Loucy (cell line): ENCODE data around the gene C11orf58.

Source experiments
- H2AFZ ChIP-seq: fragments of 200-600 bp; sonication (generic); 2 replicates; pipeline ENCODE4 v1.6.0; 2016; ENCODE audit warnings: antibody characterized with exemption, mild to moderate bottlenecking, low read length, moderate library complexity
- H3F3A ChIP-seq: fragments of 200-600 bp; 2 replicates; pipeline ENCODE4 v1.6.0; 2016; ENCODE audit warnings: antibody characterized with exemption, low read depth, mild to moderate bottlenecking
- H3K27me3 ChIP-seq: fragments of 200-600 bp; sonication (generic); 2 replicates; pipeline ENCODE4 v1.6.1; 2014; ENCODE audit warnings: low read length, mild to moderate bottlenecking; ENCODE audit not compliant: insufficient read depth, poor library complexity, severe bottlenecking
- H3K36me3 ChIP-seq: fragments of 200-600 bp; sonication (generic); 2 replicates; pipeline ENCODE4 v1.6.1; 2016; ENCODE audit warnings: low read length; ENCODE audit not compliant: insufficient read depth
- H3K4me1 ChIP-seq: fragments of 200-600 bp; sonication (generic); 2 replicates; pipeline ENCODE4 v1.5.1; 2014; ENCODE audit warnings: low read length, mild to moderate bottlenecking; ENCODE audit not compliant: insufficient read depth, poor library complexity, severe bottlenecking
- H3K4me2 ChIP-seq: fragments of 200-600 bp; sonication (generic); 2 replicates; pipeline ENCODE4 v1.6.0; 2014; ENCODE audit warnings: antibody characterized with exemption, low read length, low read depth, mild to moderate bottlenecking; ENCODE audit not compliant: poor library complexity, severe bottlenecking
- H3K4me3 ChIP-seq: fragments of 200-600 bp; sonication (generic); 2 replicates; pipeline ENCODE4 v1.5.1; 2014; ENCODE audit warnings: low read length, mild to moderate bottlenecking, mixed read lengths; ENCODE audit not compliant: poor library complexity, severe bottlenecking
- H3K79me2 ChIP-seq: fragments of 200-600 bp; sonication (generic); 2 replicates; pipeline ENCODE4 v1.6.1; 2014; ENCODE audit warnings: low read length; ENCODE audit not compliant: insufficient read depth
- H3K9ac ChIP-seq: fragments of 200-600 bp; sonication (generic); 2 replicates; pipeline ENCODE4 v1.6.0; 2014; ENCODE audit warnings: mild to moderate bottlenecking, low read depth, low read length, moderate library complexity; ENCODE audit not compliant: poor library complexity, severe bottlenecking
- H3K9me2 ChIP-seq: fragments of 200-600 bp; sonication (generic); replicated peaks from 2 replicates; pipeline ENCODE4 v1.6.1; 2016; ENCODE audit warnings: low read depth, low read length, mixed read lengths
- H3K9me3 ChIP-seq: fragments of 200-600 bp; sonication (generic); 2 replicates; pipeline ENCODE4 v1.6.1; 2014; ENCODE audit warnings: mild to moderate bottlenecking, antibody characterized with exemption, low read length, low read depth; ENCODE audit not compliant: insufficient read depth
- H4K20me1 ChIP-seq: fragments of 200-600 bp; sonication (generic); 2 replicates; pipeline ENCODE4 v1.6.0; 2014; ENCODE audit warnings: antibody characterized with exemption, low read length, mild to moderate bottlenecking; ENCODE audit not compliant: insufficient read depth, poor library complexity, severe bottlenecking
- EZH2phosphoT487 ChIP-seq: fragments of 200-600 bp; IDR thresholded peaks from 2 replicates; pipeline ENCODE4 v1.6.1; 2018; ENCODE audit warnings: antibody characterized with exemption, mild to moderate bottlenecking, moderate library complexity, borderline replicate concordance
- TF ChIP-seq, protein P1 (sequence below): fragments of 200-600 bp; sonication (generic); conservative IDR thresholded peaks from 2 replicates; pipeline ENCODE4 v1.5.1; 2014; ENCODE audit warnings: mild to moderate bottlenecking, antibody characterized with exemption, low read length

Gene C11orf58

GRCh38 chr11:16804104-16804947, 65.9 kb downstream of the C11orf58 start:
- Histone ChIP-seq H3K9me2 (no peaks in the 10 kb centered on the region), H3K9ac (no peak overlapping the region), H3K79me2 (no peaks in the 10 kb centered on the region), H3K27me3 (no peaks in the 10 kb centered on the region), H3K4me3 (no peak overlapping the region), H4K20me1 (no peaks in the 10 kb centered on the region), H3K4me2 (no peak overlapping the region), H3K4me1 (no peaks in the 10 kb centered on the region), H3K36me3 (no peaks in the 10 kb centered on the region), H2AFZ (no peak overlapping the region), H3K9me3 (no peaks in the 10 kb centered on the region), H3F3A (no peaks in the 10 kb centered on the region)
- TF ChIP-seq, protein P1, sequence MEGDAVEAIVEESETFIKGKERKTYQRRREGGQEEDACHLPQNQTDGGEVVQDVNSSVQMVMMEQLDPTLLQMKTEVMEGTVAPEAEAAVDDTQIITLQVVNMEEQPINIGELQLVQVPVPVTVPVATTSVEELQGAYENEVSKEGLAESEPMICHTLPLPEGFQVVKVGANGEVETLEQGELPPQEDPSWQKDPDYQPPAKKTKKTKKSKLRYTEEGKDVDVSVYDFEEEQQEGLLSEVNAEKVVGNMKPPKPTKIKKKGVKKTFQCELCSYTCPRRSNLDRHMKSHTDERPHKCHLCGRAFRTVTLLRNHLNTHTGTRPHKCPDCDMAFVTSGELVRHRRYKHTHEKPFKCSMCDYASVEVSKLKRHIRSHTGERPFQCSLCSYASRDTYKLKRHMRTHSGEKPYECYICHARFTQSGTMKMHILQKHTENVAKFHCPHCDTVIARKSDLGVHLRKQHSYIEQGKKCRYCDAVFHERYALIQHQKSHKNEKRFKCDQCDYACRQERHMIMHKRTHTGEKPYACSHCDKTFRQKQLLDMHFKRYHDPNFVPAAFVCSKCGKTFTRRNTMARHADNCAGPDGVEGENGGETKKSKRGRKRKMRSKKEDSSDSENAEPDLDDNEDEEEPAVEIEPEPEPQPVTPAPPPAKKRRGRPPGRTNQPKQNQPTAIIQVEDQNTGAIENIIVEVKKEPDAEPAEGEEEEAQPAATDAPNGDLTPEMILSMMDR: no peak
- TF ChIP-seq EZH2phosphoT487: no peak

DNA sequence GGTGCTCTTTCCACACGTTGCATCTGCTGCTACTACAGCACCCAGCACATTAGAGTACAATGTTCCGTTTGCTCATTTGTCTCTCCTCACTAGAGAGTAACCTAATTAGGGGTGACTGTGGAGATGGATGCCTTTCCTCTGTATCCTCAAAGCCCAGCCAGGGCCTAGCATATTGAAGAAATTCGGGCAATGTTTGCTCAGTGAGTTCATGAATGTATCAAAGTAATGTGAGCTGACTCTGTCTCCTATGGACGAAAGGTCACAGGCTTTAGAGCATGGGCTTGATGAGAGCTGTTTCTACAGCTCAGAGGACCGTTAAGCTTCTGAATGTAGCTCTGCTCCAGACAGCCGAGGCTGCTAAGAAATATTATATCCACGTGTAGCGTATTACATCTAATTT, 67.5 kb downstream of the C11orf58 start:
- TF ChIP-seq, protein P1: no peak
- no peak for TF ChIP-seq EZH2phosphoT487
- no peaks in the 10 kb centered on the region for H3K79me2 ChIP-seq
- H3F3A ChIP-seq: no peaks in the 10 kb centered on the region
- H3K4me1 ChIP-seq: no peaks in the 10 kb centered on the region
- no peaks in the 10 kb centered on the region for H3K27me3 ChIP-seq
- H3K9me2 ChIP-seq: no peaks in the 10 kb centered on the region
- no peak overlapping the region for H3K4me2 ChIP-seq
- H3K4me3 ChIP-seq: no peak overlapping the region
- H4K20me1 ChIP-seq: no peaks in the 10 kb centered on the region
- no peaks in the 10 kb centered on the region for H3K9me3 ChIP-seq
- no peaks in the 10 kb centered on the region for H3K36me3 ChIP-seq
- H3K9ac ChIP-seq: no peak overlapping the region
- H2AFZ ChIP-seq: no peak overlapping the region

- Histone ChIP-seq H3K9me2 (no peaks in the 10 kb centered on the region), H3K79me2 (no peaks in the 10 kb centered on the region), H3K4me3 (no peak overlapping the region), H2AFZ (no peak overlapping the region), H3K9ac (no peak overlapping the region), H3K4me1 (no peaks in the 10 kb centered on the region), H3F3A (no peaks in the 10 kb centered on the region), H4K20me1 (no peaks in the 10 kb centered on the region), H3K27me3 (no peaks in the 10 kb centered on the region), H3K36me3 (no peaks in the 10 kb centered on the region), H3K9me3 (no peaks in the 10 kb centered on the region), H3K4me2 (no peak overlapping the region)
- TF ChIP-seq, protein P1: no peak
- no peak for TF ChIP-seq EZH2phosphoT487
Measured at GRCh38 chr11:16806791-16807190, 68.3 kb downstream of the C11orf58 start.
